SK-N-MC (cell line): ENCODE measurements around the gene SIL1.

ENCODE experiments used
- DNase-seq: peaks from one replicate; pipeline ENCODE4 v3.0.0-alpha.2; 2011; ENCODE audit warnings: low read depth, low spot score
- H3K27ac ChIP-seq: fragments of 200-600 bp; sonication (generic); 2 replicates; pipeline ENCODE4 v1.5.1; 2016; ENCODE audit warnings: mixed run types
- H3K36me3 ChIP-seq: fragments of 200-600 bp; sonication (generic); 2 replicates; pipeline ENCODE4 v1.6.1; 2017; ENCODE audit warnings: antibody characterized with exemption, low read length, mixed read lengths; ENCODE audit not compliant: insufficient read depth
- H3K4me3 ChIP-seq: fragments of 200-600 bp; sonication (generic); 2 replicates; pipeline ENCODE4 v1.5.1; 2016
- H3K9ac ChIP-seq: fragments of 200-600 bp; sonication (generic); 2 replicates; pipeline ENCODE4 v1.8.0; 2017; ENCODE audit warnings: mixed run types, mixed read lengths; ENCODE audit not compliant: insufficient read length
- H3K9me3 ChIP-seq: fragments of 200-600 bp; sonication (generic); 2 replicates; pipeline ENCODE4 v1.6.1; 2017; ENCODE audit warnings: low read depth, mild to moderate bottlenecking, antibody characterized with exemption, low read length, moderate library complexity, mixed read lengths
- EZH2 ChIP-seq: fragments of 200-600 bp; sonication (generic); IDR thresholded peaks from one replicate; pipeline ENCODE4 v1.6.1; 2017; ENCODE audit warnings: antibody characterized with exemption
- FOXP2 ChIP-seq: optimal IDR thresholded peaks from 2 replicates; pipeline ENCODE3; 2011; ENCODE audit warnings: mild to moderate bottlenecking, moderate library complexity; ENCODE audit not compliant: insufficient read depth; ENCODE audit errors: extremely low read length, control extremely low read depth
- POLR2AphosphoS5 ChIP-seq: IDR thresholded peaks from 2 replicates; pipeline ENCODE4 v1.6.1; 2012; ENCODE audit warnings: mild to moderate bottlenecking, low read depth, low read length, borderline replicate concordance

SIL1 gene

GRCh38 chr5:139131921-139132432 is 66.2 kb downstream of the SIL1 start:
- Histone ChIP-seq H3K4me3 (no peak overlapping the region), H3K36me3 (no peaks in the 10 kb centered on the region), H3K9ac (no peak overlapping the region), H3K27ac (no peak overlapping the region), H3K9me3 (no peaks in the 10 kb centered on the region)
- no peak for DNase-seq
- TF ChIP-seq EZH2 = no peak
- no peak for TF ChIP-seq FOXP2
- no peak for TF ChIP-seq POLR2AphosphoS5

GRCh38 chr5:139131465-139131864 is 66.7 kb downstream of the SIL1 start:
- Histone ChIP-seq H3K27ac (no peak overlapping the region), H3K4me3 (no peak overlapping the region), H3K36me3 (no peaks in the 10 kb centered on the region), H3K9me3 (no peaks in the 10 kb centered on the region), H3K9ac (no peak overlapping the region)
- TF ChIP-seq EZH2 (no peak), FOXP2 (no peak), POLR2AphosphoS5 (no peak)
- no peak for DNase-seq

DNA sequence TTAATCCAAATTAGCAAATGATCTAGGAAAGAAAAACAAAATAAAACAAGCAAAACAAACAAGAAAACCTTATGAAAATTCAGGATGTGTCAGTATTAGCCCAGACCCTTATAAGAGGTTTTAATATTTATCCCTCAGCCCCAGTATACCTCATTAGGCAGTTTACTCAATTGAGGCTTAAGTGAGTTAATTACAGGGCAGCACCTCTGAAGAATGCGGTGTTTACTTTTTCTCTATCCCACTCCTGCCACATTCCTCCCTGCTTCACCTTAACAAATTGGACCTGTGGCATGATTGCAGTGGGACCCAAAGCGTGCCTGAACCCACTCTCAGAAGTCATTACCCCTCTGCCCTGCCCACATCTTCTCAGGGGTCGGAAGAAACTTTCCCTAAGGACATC is 67.1 kb downstream of the SIL1 start:
- DNase-seq = no peak
- TF ChIP-seq FOXP2 (no peak), POLR2AphosphoS5 (no peak), EZH2 (no peak)
- Histone ChIP-seq H3K9ac (no peak overlapping the region), H3K27ac (no peak overlapping the region), H3K9me3 (no peaks in the 10 kb centered on the region), H3K36me3 (no peaks in the 10 kb centered on the region), H3K4me3 (no peak overlapping the region)

GRCh38 chr5:139130214-139130613 is 68.0 kb downstream of the SIL1 start:
- TF ChIP-seq POLR2AphosphoS5 (no peak), FOXP2 (no peak), EZH2 (no peak)
- no peaks in the 10 kb centered on the region for H3K36me3 ChIP-seq

GRCh38 chr5:139126711-139127111 is 71.5 kb downstream of the SIL1 start:
- no peak overlapping the region for H3K27ac ChIP-seq
- H3K4me3 ChIP-seq = no peak overlapping the region
- H3K9ac ChIP-seq = no peak overlapping the region
- no peak for DNase-seq
- H3K36me3 ChIP-seq = no peaks in the 10 kb centered on the region
- TF ChIP-seq POLR2AphosphoS5 (no peak), EZH2 (no peak)
- no peaks in the 10 kb centered on the region for H3K9me3 ChIP-seq

More at GRCh38 chr5:139130214-139130613, 68.0 kb downstream of the SIL1 start:
- H3K9ac ChIP-seq = no peak overlapping the region
- H3K9me3 ChIP-seq = no peaks in the 10 kb centered on the region
- DNase-seq = no peak
- H3K4me3 ChIP-seq = no peak overlapping the region
- no peak overlapping the region for H3K27ac ChIP-seq

- no peak overlapping the region for H3K27ac ChIP-seq
- H3K4me3 ChIP-seq = no peak overlapping the region
- TF ChIP-seq EZH2 (no peak), POLR2AphosphoS5 (no peak), FOXP2 (no peak)
- no peaks in the 10 kb centered on the region for H3K9me3 ChIP-seq
- no peak overlapping the region for H3K9ac ChIP-seq
- H3K36me3 ChIP-seq = no peaks in the 10 kb centered on the region; the same call in 1 of the 2 replicates
- no peak for DNase-seq
These were observed 72.2 kb downstream of the SIL1 start for GRCh38 chr5:139125991-139126390.

DNA sequence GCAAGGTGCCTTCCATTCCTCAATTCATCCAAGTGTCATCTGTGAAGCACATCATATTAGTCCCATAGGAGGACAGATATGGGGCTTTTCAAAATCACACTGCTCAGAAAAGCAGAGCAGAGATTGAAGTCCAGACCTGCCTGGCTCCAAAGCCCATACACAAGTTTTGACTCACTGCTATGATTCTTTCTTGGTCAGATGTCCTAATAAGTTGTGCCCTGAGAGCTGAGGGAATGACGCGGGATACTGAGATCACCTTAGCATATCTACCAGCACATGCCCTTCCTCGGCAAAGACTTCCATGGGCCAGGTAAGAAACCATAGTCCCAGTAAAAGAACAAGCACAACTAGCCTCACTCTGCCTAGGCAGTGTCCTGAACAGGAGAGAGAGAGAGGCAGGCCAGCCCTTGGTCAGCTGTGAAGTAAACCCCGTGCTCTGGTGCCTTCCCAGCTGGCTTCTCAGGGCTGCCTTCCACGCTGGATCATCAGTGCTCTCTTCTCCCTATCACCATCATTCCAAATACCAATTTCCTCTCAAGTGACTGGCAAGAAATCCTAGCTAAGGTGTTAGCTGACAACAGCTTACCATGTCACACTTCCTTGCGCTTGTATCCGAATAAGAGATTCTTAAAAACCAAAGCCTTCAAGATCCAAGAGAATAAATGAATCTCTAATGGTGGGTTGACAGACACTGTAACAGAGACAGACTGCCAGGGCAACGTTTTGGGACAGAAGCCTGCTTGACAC is 73.2 kb downstream of the SIL1 start:
- Histone ChIP-seq H3K9ac (no peak overlapping the region), H3K4me3 (no peak overlapping the region), H3K36me3 (peaks cover 3% of the 10 kb centered on the region; the same call in 1 of the 2 replicates), H3K9me3 (no peaks in the 10 kb centered on the region), H3K27ac (no peak overlapping the region)
- no peak for TF ChIP-seq POLR2AphosphoS5
- TF ChIP-seq FOXP2 = no peak
- no peak for TF ChIP-seq EZH2
- no peak for DNase-seq

- DNase-seq = no peak
- no peaks in the 10 kb centered on the region for H3K9me3 ChIP-seq
- H3K27ac ChIP-seq = no peak overlapping the region
- no peak overlapping the region for H3K9ac ChIP-seq
- TF ChIP-seq EZH2 (no peak), POLR2AphosphoS5 (no peak), FOXP2 (no peak)
- peaks cover 7% of the 10 kb centered on the region; the same call in 1 of the 2 replicates for H3K36me3 ChIP-seq
- H3K4me3 ChIP-seq = no peak overlapping the region
These were observed 77.0 kb downstream of the SIL1 start for GRCh38 chr5:139121120-139121519.
